H9 (cell line): ENCODE results near the gene CKS1B. TPM values are rescaled to one million over a fixed set of nuclear protein-coding genes. Genes with fewer than 3 reads are reported as not detected.
A peak's percentile ranks its signal among the peaks of the same experiment; 100 is the strongest.

Experiments used
- DNase-seq: peaks from one replicate; pipeline ENCODE4 v3.0.0-alpha.2; 2017
- H2AFZ ChIP-seq: one replicate; pipeline ENCODE4 v1.6.1; 2013; ENCODE audit warnings: mild to moderate bottlenecking, low read length, control low read depth, moderate library complexity
- H2AK5ac ChIP-seq: 2 replicates; pipeline ENCODE4 v1.6.1; 2013; ENCODE audit warnings: low read length, control low read depth, mixed read lengths; ENCODE audit not compliant: insufficient read length
- H2BK120ac ChIP-seq: one replicate; pipeline ENCODE4 v1.6.1; 2013; ENCODE audit warnings: low read depth, mild to moderate bottlenecking, low read length, control low read depth, inconsistent platforms; ENCODE audit not compliant: poor library complexity, severe bottlenecking
- H2BK12ac ChIP-seq: 2 replicates; pipeline ENCODE4 v1.6.1; 2013; ENCODE audit warnings: low read length, control low read depth, mixed read lengths, low read depth; ENCODE audit not compliant: insufficient read length
- H2BK15ac ChIP-seq: 2 replicates; pipeline ENCODE4 v1.6.1; 2013; ENCODE audit warnings: low read depth, low read length, control low read depth
- H2BK20ac ChIP-seq: one replicate; pipeline ENCODE4 v1.6.1; 2013; ENCODE audit warnings: low read depth, mild to moderate bottlenecking, low read length, control low read depth, inconsistent platforms; ENCODE audit not compliant: poor library complexity, severe bottlenecking
- H2BK5ac ChIP-seq: 2 replicates; pipeline ENCODE4 v1.6.1; 2013; ENCODE audit warnings: low read length, control low read depth, mixed read lengths; ENCODE audit not compliant: insufficient read length
- H3K14ac ChIP-seq: 2 replicates; pipeline ENCODE4 v1.6.1; 2013; ENCODE audit warnings: low read length, control low read depth; ENCODE audit not compliant: insufficient read depth
- H3K18ac ChIP-seq: 2 replicates; pipeline ENCODE4 v1.6.1; 2013; ENCODE audit warnings: low read depth, mild to moderate bottlenecking, mixed read lengths, low read length, control low read depth; ENCODE audit not compliant: insufficient read length
- H3K23ac ChIP-seq: 2 replicates; pipeline ENCODE4 v1.6.1; 2013; ENCODE audit warnings: low read length, control low read depth, mixed read lengths, low read depth; ENCODE audit not compliant: insufficient read length
- H3K23me2 ChIP-seq: 2 replicates; pipeline ENCODE4 v1.6.1; 2013; ENCODE audit warnings: low read depth, mild to moderate bottlenecking, mixed read lengths, low read length, control low read depth; ENCODE audit not compliant: insufficient read length, poor library complexity, severe bottlenecking
- H3K27ac ChIP-seq: 2 replicates; pipeline ENCODE4 v1.5.1; 2013; ENCODE audit warnings: low read length, control low read depth, mixed read lengths, low read depth; ENCODE audit not compliant: insufficient read length
- H3K27me3 ChIP-seq: 2 replicates; pipeline ENCODE4 v1.6.1; 2013; ENCODE audit warnings: low read length, control low read depth, inconsistent platforms; ENCODE audit not compliant: insufficient read depth
- H3K4ac ChIP-seq: 2 replicates; pipeline ENCODE4 v1.6.1; 2013; ENCODE audit warnings: low read depth, mild to moderate bottlenecking, control low read depth, inconsistent platforms, low read length, moderate library complexity
- H3K4me1 ChIP-seq: 2 replicates; pipeline ENCODE4 v1.6.1; 2013; ENCODE audit warnings: low read length, control low read depth, inconsistent platforms; ENCODE audit not compliant: insufficient read depth
- H3K4me2 ChIP-seq: 2 replicates; pipeline ENCODE4 v1.6.1; 2013; ENCODE audit warnings: low read length, control low read depth, mixed read lengths; ENCODE audit not compliant: insufficient read length, insufficient read depth
- H3K56ac ChIP-seq: 2 replicates; pipeline ENCODE4 v1.6.1; 2013; ENCODE audit warnings: low read depth, mild to moderate bottlenecking, mixed read lengths, low read length, control low read depth; ENCODE audit not compliant: insufficient read length
- H3K79me1 ChIP-seq: 2 replicates; pipeline ENCODE4 v1.6.1; 2013; ENCODE audit warnings: low read depth, mild to moderate bottlenecking, moderate library complexity, low read length, control low read depth, inconsistent platforms; ENCODE audit not compliant: insufficient read depth, poor library complexity, severe bottlenecking
- H3K79me2 ChIP-seq: 2 replicates; pipeline ENCODE4 v1.6.1; 2013; ENCODE audit warnings: low read length, control low read depth, inconsistent platforms; ENCODE audit not compliant: insufficient read depth
- H3K9ac ChIP-seq: 2 replicates; pipeline ENCODE4 v1.6.1; 2013; ENCODE audit warnings: low read length, control low read depth, mixed read lengths; ENCODE audit not compliant: insufficient read length; ENCODE audit errors: extremely low read depth
- H3K9me3 ChIP-seq: one replicate; pipeline ENCODE4 v1.6.1; 2013; ENCODE audit warnings: low read depth, low read length, inconsistent platforms; ENCODE audit not compliant: control insufficient read depth
- H3T11ph ChIP-seq: one replicate; pipeline ENCODE4 v1.6.1; 2013; ENCODE audit warnings: mild to moderate bottlenecking, low read length, control low read depth, inconsistent platforms
- H4K20me1 ChIP-seq: one replicate; pipeline ENCODE4 v1.6.1; 2013; ENCODE audit not compliant: control insufficient read depth, insufficient read length, insufficient read depth
- H4K5ac ChIP-seq: 2 replicates; pipeline ENCODE4 v1.6.1; 2013; ENCODE audit warnings: low read depth, mild to moderate bottlenecking, mixed read lengths, low read length, control low read depth; ENCODE audit not compliant: insufficient read length
- H4K8ac ChIP-seq: replicated peaks from 2 replicates; pipeline ENCODE4 v1.6.1; 2013; ENCODE audit warnings: low read length, control low read depth, mixed read lengths, low read depth; ENCODE audit not compliant: insufficient read length
- H4K91ac ChIP-seq: 2 replicates; pipeline ENCODE4 v1.6.1; 2013; ENCODE audit warnings: low read depth, mild to moderate bottlenecking, moderate library complexity, mixed read lengths, low read length, control low read depth; ENCODE audit not compliant: insufficient read length
- H3K27ac Mint-ChIP-seq, 3 experiments: 2 replicates in 2 of 3; 3 replicates in 1 of 3; pipeline ENCODE4 v1.8.0; 2020 to 2021; ENCODE audit warnings: mixed read lengths in 3 of 3, mild to moderate bottlenecking in 1 of 3, moderate library complexity in 1 of 3
- H3K27me3 Mint-ChIP-seq: 2 replicates; pipeline ENCODE4 v1.8.0; 2021; ENCODE audit warnings: low read depth, mild to moderate bottlenecking, moderate library complexity, mixed read lengths
- H3K36me3 Mint-ChIP-seq, 3 experiments: 2 replicates in 2 of 3; 3 replicates in 1 of 3; pipeline ENCODE4 v1.8.0; 2020 to 2021; ENCODE audit warnings: low read depth in 3 of 3, mixed read lengths in 3 of 3; ENCODE audit not compliant: insufficient read depth in 1 of 3
- H3K4me1 Mint-ChIP-seq, 2 experiments: 2 replicates each; pipeline ENCODE4 v1.8.0; 2020; ENCODE audit warnings: mixed read lengths in 2 of 2
- H3K4me3 Mint-ChIP-seq, 2 experiments: 2 replicates in 1 of 2; 3 replicates in 1 of 2; pipeline ENCODE4 v1.8.0; 2020 to 2021; ENCODE audit warnings: mild to moderate bottlenecking in 2 of 2, mixed read lengths in 2 of 2, moderate library complexity in 1 of 2
- H3K9me3 Mint-ChIP-seq, 2 experiments: 2 replicates in 1 of 2; 3 replicates in 1 of 2; pipeline ENCODE4 v1.8.0; 2020; ENCODE audit warnings: mild to moderate bottlenecking in 2 of 2, mixed read lengths in 2 of 2, moderate library complexity in 1 of 2
- CTCF ChIP-seq: fragments of 200-600 bp; sonication (generic); conservative IDR thresholded peaks from 3 replicates; pipeline ENCODE4 v1.8.0; 2021; ENCODE audit warnings: antibody characterized with exemption, mild to moderate bottlenecking
- WGBS: extraction: QIAGEN DNeasy Blood & Tissue Kit; methylation state at CpG from one replicate; pipeline ENCODE4 v1.1.7; 2013; ENCODE audit warnings: missing lambda C conversion rate, low lambda C conversion rate, mixed read lengths; ENCODE audit not compliant: insufficient read length; ENCODE audit errors: extremely low coverage; 5-methylcytosine and 5-hydroxymethylcytosine counted together
- total RNA-seq: library from RNA; stranded (reverse); gene quantifications from 2 replicates; pipeline ENCODE4 v1.2.1, GENCODE V29; 2021

Gene CKS1B
- total RNA-seq, 1 experiment from 2014 or later, result 279 TPM

- Histone ChIP-seq H3K9me3 (no peaks in the 10 kb centered on the region), H3K14ac (no peak overlapping the region), H3K18ac (no peak overlapping the region), H3K27ac (no peak overlapping the region), H3T11ph (no peak overlapping the region), H3K79me2 (no peaks in the 10 kb centered on the region; the same call in 1 of the 2 replicates), H2BK5ac (no peak overlapping the region), H2BK120ac (no peak overlapping the region), H3K23ac (no peak overlapping the region), H3K4me2 (no peak overlapping the region), H3K4ac (no peak overlapping the region), H3K4me1 (peaks cover 6% of the 10 kb centered on the region; the same call in 1 of the 2 replicates), H2BK12ac (no peak overlapping the region), H3K27me3 (no peaks in the 10 kb centered on the region), H4K5ac (no peak overlapping the region), H4K8ac (no peak overlapping the region), H4K20me1 (no peaks in the 10 kb centered on the region), H2BK15ac (no peak overlapping the region), H3K23me2 (peaks cover 16% of the 10 kb centered on the region), H2AK5ac (no peak overlapping the region), H2AFZ (no peak overlapping the region), H3K56ac (no peak overlapping the region), H3K79me1 (no peaks in the 10 kb centered on the region), H2BK20ac (no peak overlapping the region), H3K9ac (no peak overlapping the region), H4K91ac (no peak overlapping the region)
- DNase-seq, result no peak
- peaks cover 59 to 66% of the 10 kb centered on the region in 2 experiments for H3K4me1 Mint-ChIP-seq
- no peaks in the 10 kb centered on the region for H3K27me3 Mint-ChIP-seq
- WGBS, result no CpG with 5 or more reads among the region's 7 CpGs
- H3K4me3 Mint-ChIP-seq, result peak overlapping the region; percentile 29 to 41; a peak in 2 of 5 replicates
- TF ChIP-seq CTCF, result no peak
- H3K36me3 Mint-ChIP-seq, result peaks cover 16 to 48% (median 36%) of the 10 kb centered on the region in 3 experiments; a peak in 6 of 7 replicates
- no peaks in the 10 kb centered on the region for H3K9me3 Mint-ChIP-seq
- no peak overlapping the region for H3K27ac Mint-ChIP-seq
These were observed 15.1 kb upstream of the CKS1B start for GRCh38 chr1:154959426-154959780.
